ENCODE measurements around the gene PKD1. TPM values are rescaled to one million over a fixed set of nuclear protein-coding genes. Genes with fewer than 3 reads are reported as not detected.

Gene PKD1
- total RNA-seq, result 20.8 and 35.7 TPM in 2 replicates

DNA sequence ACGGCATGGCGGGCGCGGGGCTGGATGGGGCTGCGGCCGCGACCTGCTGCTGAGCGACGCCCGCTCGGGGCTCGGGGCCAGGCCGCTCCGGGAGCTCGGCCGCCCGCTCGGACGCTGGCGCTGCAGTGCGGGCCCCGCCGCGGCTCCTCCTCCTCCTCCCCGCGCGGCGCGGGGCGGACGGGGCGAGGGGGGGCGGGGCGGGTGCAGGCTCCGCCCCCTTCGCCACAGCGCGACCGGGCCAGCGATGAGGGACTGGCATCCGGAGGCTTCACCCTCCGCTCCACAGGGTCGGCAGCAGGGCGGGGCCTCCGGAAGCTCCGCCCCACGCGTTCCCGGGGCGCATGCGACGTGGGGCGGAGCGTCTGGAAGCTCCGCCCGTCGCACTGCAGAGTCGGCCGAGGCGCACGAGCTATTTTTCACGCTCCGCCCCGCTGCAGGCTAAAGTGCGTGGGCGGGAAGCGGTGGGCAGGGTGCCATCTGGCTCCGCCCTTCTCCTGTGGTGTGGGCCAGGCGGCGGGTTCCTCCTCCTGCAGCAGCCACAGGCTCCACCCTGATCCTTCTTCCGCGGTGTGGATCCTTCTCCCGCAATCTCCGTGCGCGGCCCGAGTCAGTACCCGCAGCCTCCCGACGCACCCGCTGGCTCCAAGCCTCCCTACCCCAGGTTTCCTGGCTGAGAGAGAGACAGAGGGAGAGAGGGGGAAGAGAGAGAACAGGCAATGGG, at the start of gene PKD1:
Gene PKD1, minus strand, starts transcription at position 129 of the 721 bp plus-strand sequence. CDS start 209 bp downstream, outside the sequence.
- DNase-seq (ENCODE audit: low read depth in 2 of 2), result peak; percentile 85 to 95

DNA sequence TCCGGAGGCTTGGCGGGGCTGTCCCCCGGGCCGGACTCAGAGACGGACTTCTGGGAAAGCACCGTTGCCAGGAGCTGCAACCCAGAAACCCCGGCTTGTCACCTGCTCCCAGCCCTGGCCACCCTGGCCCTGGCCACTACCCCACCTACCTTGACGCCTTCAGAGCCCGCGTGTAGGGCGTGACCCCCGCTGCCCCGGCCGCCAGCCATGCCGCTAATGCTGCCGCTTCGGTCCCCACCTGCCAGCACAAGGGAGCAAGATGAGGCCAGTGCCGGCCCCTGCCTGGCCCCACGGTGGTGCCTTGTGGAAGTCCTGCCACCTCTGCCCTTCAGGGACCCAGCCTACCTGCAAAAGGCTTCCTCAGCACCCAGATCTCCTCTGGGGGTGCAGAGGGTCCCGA, 49.3 kb upstream of the PKD1 start:
- DNase-seq (ENCODE audit: low read depth in 2 of 2), result no peak

DNA sequence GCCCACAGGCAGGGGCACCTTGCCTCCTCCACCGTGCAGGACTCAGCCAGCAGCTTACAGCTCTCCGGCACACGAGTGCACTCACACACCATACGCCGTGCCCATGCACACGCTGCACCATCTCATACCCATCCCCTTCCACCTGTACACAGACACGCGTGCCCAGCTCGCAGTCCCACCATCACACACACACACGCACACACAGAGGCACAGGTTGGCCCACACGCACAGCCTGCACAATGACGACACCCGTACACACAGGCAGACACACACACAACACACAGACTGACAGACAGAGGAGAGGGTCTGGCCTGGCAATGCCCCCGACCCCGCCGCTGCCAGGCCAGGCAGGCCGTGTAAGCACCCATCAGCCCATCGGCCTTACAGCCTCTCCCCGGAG, 48.6 kb upstream of the PKD1 start:
- no peak for DNase-seq (ENCODE audit: low read depth in 2 of 2)

DNA sequence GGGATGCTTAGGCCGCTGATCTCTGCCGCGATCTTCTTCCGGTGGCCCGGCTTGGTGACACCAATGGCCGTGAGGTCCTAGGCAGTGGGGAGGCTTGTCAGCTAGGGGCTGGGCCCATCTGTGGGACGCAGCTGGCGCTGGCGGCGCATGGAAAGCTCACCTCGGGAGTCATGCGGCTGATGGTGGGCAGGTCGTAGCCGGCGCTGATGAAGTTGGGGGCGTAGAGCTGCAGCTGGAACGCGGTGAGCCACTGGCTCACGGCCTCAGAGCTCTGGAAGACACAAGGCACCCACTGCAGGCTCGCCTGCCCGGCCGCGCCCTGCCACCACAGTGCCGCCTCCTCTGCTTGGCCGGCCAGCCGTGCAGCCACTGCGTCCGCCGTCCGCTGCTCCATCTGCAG, 48.0 kb upstream of the PKD1 start:
- no peak for DNase-seq (ENCODE audit: low read depth in 2 of 2)

DNA sequence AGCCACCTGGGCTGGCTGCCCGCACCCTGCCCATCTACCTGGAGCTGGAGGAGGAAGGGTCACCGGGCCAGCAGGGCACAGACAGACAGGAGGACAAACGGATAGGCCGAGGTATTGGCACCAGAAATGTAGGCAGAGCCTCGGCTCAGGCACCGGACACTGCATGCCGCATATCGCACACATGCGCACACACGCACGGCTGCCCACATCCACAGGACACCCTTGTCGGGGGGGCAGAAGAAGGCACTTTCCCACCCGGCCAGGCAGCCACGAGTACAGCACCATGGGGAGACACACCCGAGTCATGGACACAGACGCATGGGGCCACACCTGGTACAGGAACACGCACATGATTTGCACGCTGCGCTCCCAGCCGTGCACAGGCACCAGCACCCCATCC, 46.3 kb upstream of the PKD1 start:
- no peak for DNase-seq (ENCODE audit: low read depth in 2 of 2)

DNA sequence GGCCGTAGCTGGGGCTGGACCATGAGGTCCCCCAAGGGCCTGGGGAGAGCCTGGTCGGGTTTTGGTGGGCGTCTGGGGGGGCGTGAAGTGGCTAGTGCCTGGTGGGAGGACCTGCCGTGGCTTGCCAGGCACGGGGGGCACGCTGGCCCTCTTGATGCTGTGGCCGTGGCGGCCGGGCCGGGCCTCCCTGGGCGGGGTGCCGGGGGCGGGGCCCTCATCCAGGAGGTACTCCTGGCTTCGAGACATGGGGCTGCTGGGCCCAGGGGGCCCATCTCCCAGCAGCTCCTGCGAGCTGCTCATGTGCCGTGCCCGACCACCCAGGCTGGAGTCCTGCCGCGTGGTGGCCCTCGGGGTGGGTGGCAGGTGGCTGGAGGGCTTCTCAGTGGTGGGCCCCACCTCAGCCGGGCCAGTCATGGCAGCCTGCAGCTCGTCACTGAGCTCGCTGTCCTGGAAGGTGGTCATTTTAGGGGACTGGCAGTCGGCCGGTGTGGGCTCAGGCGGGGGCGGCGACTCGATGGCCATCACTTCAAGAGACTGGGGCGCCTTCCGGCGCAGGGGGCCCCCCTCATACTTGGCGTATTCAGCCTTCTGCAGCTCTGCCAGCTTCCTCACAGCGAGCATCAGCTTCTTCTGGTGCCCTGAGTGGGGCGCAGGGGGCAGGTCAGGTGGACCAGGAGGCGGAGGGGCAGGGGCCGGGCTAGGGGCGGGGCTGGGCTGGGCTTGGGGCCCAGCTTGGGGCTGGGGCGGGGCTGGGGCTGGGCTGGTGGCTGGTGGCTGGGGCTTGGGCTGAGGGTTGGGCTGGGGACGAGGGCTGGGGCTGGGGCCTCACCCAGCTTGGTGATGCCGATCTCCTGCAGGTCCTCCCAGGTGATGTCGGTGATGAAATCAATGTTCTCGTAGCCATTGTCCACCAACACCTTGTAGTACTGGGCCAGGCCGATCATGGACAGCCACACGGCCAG, 45.5 kb upstream of the PKD1 start:
- DNase-seq (ENCODE audit: low read depth in 2 of 2), result no peak

DNA sequence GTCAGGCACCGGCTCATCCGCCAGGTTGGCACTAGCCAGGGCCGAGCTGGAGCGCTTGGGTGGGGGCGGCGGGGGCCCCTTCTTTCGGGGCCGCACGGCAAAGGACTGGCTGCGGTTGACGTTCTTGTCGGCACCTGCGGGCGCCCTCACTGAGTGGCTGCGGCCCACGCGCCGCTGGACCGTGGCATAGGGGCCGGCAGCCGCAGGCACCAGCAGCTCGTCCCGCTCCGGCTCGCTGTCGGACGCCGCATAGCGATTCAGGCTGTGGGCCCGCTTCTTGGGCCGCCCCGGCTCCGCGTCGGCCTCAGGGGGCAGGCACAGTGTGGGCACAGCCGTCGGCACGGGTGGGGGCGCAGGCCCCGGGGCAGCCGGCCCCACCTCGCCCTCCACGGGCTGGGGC, 44.8 kb upstream of the PKD1 start:
- DNase-seq (ENCODE audit: low read depth in 2 of 2), result no peak

DNA sequence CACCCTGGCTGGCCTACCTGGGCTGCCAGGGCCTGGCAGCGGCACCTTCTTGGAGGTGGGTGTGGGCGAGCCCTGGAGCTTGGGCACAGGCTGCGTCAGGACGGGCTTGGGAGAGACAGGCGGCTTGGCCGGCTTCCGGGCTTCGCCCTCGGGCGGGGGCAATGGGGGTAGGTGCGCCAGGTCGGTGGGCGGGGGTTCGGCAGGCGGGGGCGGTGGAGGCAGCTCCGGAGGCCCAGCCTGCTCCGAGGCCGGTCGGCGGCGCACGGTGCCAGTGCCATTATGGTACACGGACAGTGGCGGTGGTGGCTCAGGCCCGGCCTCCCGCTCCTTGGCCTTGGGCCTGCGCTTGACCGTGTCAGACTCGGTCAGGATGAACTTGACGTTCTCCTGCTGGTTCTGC, 43.9 kb upstream of the PKD1 start:
- DNase-seq (ENCODE audit: low read depth in 2 of 2), result no peak

DNA sequence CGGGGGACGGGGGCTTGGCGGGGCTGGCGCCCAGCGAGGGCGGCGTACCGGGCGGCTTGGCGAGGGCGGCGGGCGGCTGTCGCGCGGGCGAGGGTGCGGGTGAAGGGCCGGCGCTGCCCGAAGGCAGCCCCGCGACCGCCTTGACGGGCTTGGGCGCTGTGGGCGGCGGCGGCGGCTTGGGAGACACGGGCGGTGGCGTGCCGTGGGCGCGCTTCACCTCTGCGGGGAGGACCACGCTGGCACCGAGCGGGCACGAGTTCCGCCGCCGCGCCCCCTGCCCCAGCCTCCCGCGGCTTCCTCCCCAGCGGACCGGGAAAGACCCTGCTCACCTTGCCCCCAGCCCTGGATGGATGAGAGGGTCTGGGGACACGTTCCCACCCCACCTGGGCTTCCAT, 43.4 kb upstream of the PKD1 start:
- DNase-seq (ENCODE audit: low read depth in 2 of 2), result no peak

DNA sequence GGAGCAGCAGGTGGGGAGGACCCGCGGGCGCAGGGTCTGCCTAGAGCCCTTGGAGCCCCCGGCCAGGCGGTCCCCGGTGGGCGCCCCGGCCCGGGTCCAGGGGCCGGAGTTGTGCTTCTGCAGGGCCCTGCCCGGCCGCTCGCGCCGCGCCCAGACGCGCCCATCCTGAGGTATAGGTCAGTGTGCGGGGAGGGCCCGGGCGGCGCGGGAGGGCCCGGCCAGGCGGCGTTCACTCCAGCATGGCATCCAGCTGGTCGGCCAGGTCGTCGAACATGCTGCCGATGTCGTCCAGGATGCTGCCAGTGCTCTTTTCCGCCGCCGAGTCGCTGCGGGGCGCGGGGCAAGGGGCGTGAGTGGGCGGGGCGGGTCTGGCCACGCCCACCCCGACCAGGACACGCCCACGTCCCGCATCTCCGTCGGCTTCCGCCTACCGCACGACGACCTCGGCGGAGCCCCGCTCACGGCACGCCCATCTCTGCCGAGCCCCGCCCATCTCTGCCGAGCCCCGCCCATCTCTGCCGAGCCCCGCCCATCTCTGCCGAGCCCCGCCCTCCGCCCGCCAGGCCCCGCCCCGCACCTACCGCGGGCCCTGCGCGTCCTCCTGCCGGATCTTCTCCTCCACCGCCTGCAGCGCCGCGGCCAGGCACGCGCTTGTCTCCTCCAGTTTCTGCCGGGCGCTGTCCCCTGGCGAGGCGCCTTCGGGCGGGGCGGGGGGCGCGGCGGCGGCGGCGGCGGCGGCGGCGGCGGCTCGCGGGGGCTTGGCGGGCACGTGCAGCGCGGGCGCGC, 42.8 kb upstream of the PKD1 start:
- peak in 1 of 2 donors; percentile 67 for DNase-seq (ENCODE audit: low read depth in 2 of 2)

DNA sequence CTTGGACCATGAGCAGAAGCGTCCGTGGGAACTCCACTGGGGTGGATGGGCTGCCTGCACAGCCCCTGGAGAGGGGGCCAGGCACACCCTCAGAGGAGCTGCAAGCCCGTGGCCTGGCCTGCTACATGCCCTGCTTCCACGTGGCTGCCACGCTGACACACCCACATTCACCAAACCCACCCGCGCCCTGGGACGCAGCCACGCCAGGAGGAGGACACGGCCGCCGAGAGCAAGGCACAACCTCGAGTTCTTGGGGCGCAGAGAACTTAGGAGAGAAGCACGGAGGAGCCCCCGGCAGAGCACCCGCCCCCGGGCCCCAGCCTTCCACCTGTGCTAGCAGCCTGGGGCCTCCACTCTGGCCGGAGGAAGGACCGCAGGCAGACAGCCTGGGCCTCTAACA, 41.9 kb upstream of the PKD1 start:
- DNase-seq (ENCODE audit: low read depth in 2 of 2), result no peak

DNA sequence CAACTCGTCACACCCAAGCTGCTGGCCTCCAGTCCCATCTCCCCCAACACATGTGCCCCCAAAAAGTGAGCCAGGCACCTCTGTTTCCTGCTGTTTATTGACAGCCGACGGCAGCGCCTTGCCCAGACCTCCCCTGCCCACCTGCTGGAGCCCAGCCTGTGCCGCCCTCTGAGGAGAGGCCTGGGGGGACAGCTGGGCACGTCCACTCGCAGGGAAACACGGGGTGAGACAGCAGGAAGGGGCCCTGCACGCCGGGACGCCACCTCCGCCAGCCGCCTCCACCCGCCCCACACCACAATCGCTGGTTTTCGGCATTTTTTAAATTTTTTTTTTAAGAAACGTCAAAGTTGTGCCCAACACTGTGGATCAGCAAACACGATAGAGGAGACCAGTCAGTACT, 41.4 kb upstream of the PKD1 start:
- no peak for DNase-seq (ENCODE audit: low read depth in 2 of 2)

DNA sequence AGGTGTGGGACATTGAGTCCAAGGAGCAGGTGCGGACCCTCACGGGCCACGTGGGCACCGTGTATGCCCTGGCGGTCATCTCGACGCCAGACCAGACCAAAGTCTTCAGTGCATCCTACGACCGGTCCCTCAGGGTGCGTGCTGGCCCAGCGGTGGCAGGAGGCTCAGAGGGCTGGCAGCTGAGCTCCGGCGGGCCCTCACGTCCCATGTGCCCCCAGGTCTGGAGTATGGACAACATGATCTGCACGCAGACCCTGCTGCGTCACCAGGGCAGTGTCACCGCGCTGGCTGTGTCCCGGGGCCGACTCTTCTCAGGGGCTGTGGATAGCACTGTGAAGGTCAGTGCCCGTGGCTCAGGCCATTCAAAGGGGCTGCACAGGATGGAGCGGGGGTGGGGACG, 40.3 kb upstream of the PKD1 start:
- DNase-seq (ENCODE audit: low read depth in 2 of 2), result no peak

DNA sequence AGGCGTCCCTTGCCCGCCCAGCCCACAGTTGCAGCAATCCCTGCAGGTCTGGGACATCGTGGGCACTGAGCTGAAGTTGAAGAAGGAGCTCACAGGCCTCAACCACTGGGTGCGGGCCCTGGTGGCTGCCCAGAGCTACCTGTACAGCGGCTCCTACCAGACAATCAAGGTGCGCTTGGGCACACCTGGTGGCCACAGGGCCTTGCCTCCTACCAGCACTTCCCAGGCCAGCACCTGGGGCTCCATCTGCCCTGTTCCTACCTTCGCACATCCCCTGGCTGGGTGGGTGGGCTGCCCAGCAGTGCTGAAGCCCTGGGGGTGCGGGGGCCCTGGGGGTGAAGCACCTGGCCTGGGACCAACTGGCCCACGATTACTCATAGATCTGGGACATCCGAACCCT, 39.8 kb upstream of the PKD1 start:
- no peak for DNase-seq (ENCODE audit: low read depth in 2 of 2)

DNA sequence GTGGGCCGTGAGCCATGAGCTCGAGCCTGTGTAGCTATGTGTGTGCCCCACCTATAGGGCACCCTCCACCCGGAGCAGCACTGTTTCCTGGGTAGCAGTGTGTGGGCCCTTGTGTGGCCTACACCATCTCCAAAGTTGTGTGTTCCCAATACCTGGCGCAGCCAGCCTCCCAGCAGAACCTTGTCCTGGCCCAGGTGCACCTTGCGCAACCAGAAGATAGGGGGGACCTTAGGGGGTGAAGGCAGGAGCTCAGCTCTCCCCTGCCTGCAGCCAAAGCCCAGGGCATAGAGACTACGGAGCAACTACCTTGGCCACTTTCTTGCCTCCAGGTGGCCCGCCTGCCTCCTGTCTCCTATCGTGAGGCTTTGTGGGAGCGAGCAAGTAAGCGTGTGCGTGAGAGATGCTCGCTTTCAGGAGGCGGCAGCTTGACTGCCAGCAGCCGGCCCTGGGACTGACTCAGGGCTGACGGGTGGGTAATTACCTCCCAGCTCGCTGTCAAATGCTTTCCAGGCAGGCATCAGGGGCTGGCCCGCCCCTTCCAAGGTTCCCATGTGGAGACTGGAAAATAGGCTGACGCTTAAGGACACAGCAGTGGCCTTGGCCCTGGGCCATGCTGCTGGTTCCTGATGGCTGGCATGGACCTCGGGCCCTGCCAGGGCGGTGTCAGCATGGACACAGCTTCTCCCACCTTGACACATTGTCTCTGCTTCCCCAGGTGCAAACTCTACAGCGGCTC, 38.9 kb upstream of the PKD1 start:
- DNase-seq (ENCODE audit: low read depth in 2 of 2), result no peak

DNA sequence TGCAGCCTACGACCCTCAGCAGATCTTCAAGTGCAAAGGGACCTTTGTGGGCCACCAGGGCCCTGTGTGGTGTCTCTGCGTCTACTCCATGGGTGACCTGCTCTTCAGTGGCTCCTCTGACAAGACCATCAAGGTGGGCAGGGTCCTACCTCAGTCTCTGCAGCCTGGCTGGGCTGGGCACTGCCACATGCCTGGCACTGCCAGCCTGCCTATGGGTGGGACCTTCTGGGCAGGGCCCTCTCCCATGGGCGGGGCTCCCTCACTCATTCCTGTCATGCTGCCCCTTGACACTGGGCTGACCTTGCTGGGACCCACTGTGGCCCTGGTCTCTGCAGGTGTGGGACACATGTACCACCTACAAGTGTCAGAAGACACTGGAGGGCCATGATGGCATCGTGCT, 38.2 kb upstream of the PKD1 start:
- no peak for DNase-seq (ENCODE audit: low read depth in 2 of 2)

DNA sequence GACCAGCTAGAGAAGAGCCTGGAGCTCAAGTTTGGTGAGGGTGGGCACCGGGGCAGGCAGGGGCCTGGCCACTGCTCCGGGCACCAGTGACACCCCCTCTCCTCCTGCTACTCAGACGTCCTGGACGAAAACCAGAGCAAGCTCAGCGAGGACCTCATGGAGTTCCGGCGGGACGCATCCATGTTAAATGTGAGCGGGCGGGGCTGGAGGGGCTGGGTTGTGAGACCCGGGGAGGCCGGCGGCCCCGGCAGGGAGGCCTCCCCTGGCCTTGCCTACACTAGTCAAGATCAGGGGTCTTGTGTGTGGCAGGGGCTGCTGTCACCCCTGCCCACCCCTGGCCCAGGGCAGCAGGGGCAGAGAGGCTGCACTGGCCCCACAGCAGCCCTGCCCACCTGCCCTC, 37.7 kb upstream of the PKD1 start:
- DNase-seq (ENCODE audit: low read depth in 2 of 2), result no peak

DNA sequence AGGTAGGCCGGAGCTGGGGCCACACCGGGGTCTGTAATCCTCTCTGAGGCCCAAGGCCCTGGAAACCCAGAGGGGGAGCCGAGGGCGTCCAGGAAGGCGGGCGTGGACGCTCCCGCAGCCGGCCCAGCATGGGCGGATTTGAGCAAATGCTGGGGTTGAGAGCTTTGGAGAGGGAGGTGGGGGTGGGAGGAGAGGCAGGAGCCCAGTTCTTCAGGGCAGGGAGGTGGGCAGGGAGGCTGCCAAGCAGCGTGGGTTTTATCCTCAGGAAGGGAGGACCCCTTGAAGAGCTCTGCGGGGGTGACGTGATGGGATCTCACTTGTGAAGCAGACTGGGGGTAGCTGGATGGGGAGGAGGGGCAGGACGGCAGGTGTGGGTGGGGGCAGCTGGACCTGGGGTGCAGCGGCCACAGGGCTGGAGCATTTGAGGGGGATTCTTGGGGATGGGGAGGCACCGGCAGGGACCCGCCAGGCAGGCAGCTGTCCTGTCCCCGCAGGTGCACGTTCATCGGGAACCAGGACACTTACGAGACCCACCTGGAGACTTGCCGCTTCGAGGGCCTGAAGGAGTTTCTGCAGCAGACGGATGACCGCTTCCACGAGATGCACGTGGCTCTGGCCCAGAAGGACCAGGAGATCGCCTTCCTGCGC, 37.1 kb upstream of the PKD1 start:
- DNase-seq (ENCODE audit: low read depth in 2 of 2), result no peak

DNA sequence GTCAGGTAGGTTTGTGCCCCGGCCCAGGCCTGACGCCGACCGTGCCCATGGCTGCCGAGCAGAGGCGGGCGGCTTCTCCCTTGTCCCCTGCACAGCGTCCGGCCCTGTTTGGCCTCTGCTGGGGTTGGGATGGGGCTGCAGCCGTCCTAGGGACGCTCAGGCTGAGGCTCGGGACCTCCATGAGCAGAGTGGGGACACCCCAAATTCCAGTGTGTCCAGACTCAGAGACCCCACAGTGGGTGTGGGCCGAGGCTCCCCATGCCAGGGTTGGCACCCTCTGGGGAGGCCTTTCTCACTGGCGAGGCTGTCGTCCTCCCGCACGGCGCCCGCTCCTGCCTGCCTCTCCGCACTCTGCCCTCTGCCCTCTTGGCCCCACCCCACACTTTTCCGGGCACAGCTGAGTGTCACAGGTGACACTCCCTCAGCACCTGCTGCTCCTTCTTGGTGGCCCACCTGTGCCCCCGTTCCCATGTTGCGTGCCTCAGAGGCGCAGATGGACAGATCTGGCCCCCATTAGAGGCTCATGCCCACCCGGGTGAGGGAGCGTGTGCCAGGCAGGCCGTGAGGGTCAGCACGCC, 36.0 kb upstream of the PKD1 start:
- DNase-seq (ENCODE audit: low read depth in 2 of 2), result no peak

All from dermis microvascular lymphatic vessel endothelial cell (primary cell).